ENCODE data around the gene ZSWIM4. TPM values are rescaled to one million over a fixed set of nuclear protein-coding genes. Genes with fewer than 3 reads are reported as not detected.

Gene ZSWIM4
- total and polyA plus RNA-seq, 2 of the 13 experiments (the other 11 are each of a cell fraction or from before 2014, with no cell fraction given): 0.33 to 0.86 TPM

DNA sequence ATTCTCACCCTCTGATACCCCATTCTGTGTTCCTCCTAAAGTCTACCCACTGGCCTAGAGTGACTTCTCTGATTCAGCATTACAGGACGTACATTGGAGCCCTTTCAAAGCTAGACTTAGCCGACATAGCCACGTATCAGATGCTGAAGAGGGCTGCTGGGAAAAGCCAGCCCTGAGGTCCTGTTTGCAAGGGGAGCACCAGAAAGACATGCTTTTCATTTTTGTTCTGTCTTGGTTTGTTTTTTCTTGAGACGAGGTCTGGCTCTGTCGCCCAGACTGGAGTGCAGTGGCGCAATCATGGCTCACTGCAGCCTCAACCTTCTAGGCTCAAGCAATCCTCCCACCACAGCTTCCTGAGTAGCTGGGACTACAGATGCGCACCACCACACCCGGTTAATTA, 6.3 kb upstream of the ZSWIM4 start:
- H3K4me1 ChIP-seq (ENCODE audit: insufficient read depth, low read length): peaks cover 29% of the 10 kb centered on the region
- CTCF ChIA-PET (ENCODE audit: low intra/inter-chr PET ratio, low total read pairs): interaction anchor here (0.9 kb wide), 1 partner anchor 73 kb away, joined by 4 read pairs; no protein-coding TSS in a partner anchor

More for the DNA sequence above, 6.3 kb upstream of the ZSWIM4 start:
- H3K9me3 ChIP-seq (ENCODE audit: low read length): no peaks in the 10 kb centered on the region
- H3K36me3 ChIP-seq (replicated peaks in 1 of 2; ENCODE audit: control insufficient read depth in 1 of 2, insufficient read depth in 2 of 2, low read length in 2 of 2): no peaks in the 10 kb centered on the region
- no peak overlapping the region for H3K27ac ChIP-seq (ENCODE audit: extremely low read length, insufficient read depth, low read length)
- 38% methylated on average over 8 of the region's 8 CpGs for WGBS (ENCODE audit: low lambda C conversion rate)
- intact Hi-C loops (cut with micrococcal nuclease; ENCODE audit: unreplicated experiment): no loop called here
- H3K9ac ChIP-seq (ENCODE audit: insufficient read depth, low read depth, low read length): no peak overlapping the region
- no peak overlapping the region for H3K4me3 ChIP-seq (replicated peaks in 1 of 3; ENCODE audit: insufficient read depth in 1 of 3, low read depth in 2 of 3, low read length in 3 of 3)
- no peaks in the 10 kb centered on the region for H3K79me2 ChIP-seq (ENCODE audit: insufficient read depth, low read length)
- H2AFZ ChIP-seq (ENCODE audit: low read length): no peak overlapping the region
- no TSS peak for BruUV-seq (replicated peaks)
- H3K27me3 ChIP-seq (ENCODE audit: control insufficient read depth in 1 of 2, insufficient read depth in 2 of 2, low read length in 2 of 2): 0 out of 5 replicates have a peak, but pooled peaks cover 0 to 2% of the 10 kb centered on the region in 2 experiments
- in situ Hi-C loops (cut with HindIII; ENCODE audit: extremely low pct_ligation_motif_present, low pct_unique_long_range_greater_than_20kb): no loop called here
- TF ChIP-seq GTF3A (CRISPR knock-in tag; conservative IDR thresholded peaks at IDR 0.05) (no peak), TAF1 (CRISPR knock-in tag; IDR thresholded peaks at IDR 0.05) (no peak), SALL1 (CRISPR knock-in tag; IDR thresholded peaks at IDR 0.05) (no peak), JUND (CRISPR knock-in tag; IDR thresholded peaks at IDR 0.05) (no peak), ZNF225 (CRISPR knock-in tag; IDR thresholded peaks at IDR 0.05) (no peak), SMARCC2 (IDR thresholded peaks at IDR 0.05) (no peak), ATF7 (IDR thresholded peaks at IDR 0.05) (no peak), ATF7 (CRISPR knock-in tag; IDR thresholded peaks at IDR 0.05) (no peak), ZNF282 (IDR thresholded peaks at IDR 0.05; ENCODE audit: partially characterized antibody) (no peak), RBAK (CRISPR knock-in tag; IDR thresholded peaks at IDR 0.05) (no peak), REPIN1 (CRISPR knock-in tag; IDR thresholded peaks at IDR 0.05; ENCODE audit: borderline replicate concordance, low read depth) (no peak), ESRRA (CRISPR knock-in tag; IDR thresholded peaks at IDR 0.05; ENCODE audit: low read depth) (no peak)
- TF ChIP-seq, protein P1, sequence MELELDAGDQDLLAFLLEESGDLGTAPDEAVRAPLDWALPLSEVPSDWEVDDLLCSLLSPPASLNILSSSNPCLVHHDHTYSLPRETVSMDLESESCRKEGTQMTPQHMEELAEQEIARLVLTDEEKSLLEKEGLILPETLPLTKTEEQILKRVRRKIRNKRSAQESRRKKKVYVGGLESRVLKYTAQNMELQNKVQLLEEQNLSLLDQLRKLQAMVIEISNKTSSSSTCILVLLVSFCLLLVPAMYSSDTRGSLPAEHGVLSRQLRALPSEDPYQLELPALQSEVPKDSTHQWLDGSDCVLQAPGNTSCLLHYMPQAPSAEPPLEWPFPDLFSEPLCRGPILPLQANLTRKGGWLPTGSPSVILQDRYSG (CRISPR knock-in tag; IDR thresholded peaks at IDR 0.05): no peak
- TF ChIP-seq, protein P2, sequence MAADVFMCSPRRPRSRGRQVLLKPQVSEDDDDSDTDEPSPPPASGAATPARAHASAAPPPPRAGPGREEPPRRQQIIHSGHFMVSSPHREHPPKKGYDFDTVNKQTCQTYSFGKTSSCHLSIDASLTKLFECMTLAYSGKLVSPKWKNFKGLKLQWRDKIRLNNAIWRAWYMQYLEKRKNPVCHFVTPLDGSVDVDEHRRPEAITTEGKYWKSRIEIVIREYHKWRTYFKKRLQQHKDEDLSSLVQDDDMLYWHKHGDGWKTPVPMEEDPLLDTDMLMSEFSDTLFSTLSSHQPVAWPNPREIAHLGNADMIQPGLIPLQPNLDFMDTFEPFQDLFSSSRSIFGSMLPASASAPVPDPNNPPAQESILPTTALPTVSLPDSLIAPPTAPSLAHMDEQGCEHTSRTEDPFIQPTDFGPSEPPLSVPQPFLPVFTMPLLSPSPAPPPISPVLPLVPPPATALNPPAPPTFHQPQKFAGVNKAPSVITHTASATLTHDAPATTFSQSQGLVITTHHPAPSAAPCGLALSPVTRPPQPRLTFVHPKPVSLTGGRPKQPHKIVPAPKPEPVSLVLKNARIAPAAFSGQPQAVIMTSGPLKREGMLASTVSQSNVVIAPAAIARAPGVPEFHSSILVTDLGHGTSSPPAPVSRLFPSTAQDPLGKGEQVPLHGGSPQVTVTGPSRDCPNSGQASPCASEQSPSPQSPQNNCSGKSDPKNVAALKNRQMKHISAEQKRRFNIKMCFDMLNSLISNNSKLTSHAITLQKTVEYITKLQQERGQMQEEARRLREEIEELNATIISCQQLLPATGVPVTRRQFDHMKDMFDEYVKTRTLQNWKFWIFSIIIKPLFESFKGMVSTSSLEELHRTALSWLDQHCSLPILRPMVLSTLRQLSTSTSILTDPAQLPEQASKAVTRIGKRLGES (CRISPR knock-in tag; IDR thresholded peaks at IDR 0.05; ENCODE audit: borderline replicate concordance): no peak
- no peaks in the 10 kb centered on the region for H4K20me1 ChIP-seq (ENCODE audit: insufficient read depth, low read length)
- DNase-seq (ENCODE audit: low spot score): no peak
- POLR2A ChIA-PET: interaction anchor here (0.6 to 1.4 kb wide), 2 partner anchors 10 to 709 kb away, joined by 3 read pairs; no protein-coding TSS in a partner anchor
- no peak for ATAC-seq
- H3K4me2 ChIP-seq (ENCODE audit: low read depth, low read length): no peak overlapping the region
- FAIRE-seq: no peak
